Loucy (cell line): ENCODE data around the gene DRD1.
"Not testable (repeated sequence)": the region's sequence is repeated elsewhere in the genome, so short reads cannot be mapped to it uniquely, and the experiment has no call there.

Source experiments
- H2AFZ ChIP-seq: fragments of 200-600 bp; sonication (generic); 2 replicates; pipeline ENCODE4 v1.6.0; 2016; ENCODE audit warnings: antibody characterized with exemption, mild to moderate bottlenecking, low read length, moderate library complexity
- H3F3A ChIP-seq: fragments of 200-600 bp; 2 replicates; pipeline ENCODE4 v1.6.0; 2016; ENCODE audit warnings: antibody characterized with exemption, low read depth, mild to moderate bottlenecking
- H3K27me3 ChIP-seq: fragments of 200-600 bp; sonication (generic); 2 replicates; pipeline ENCODE4 v1.6.1; 2014; ENCODE audit warnings: low read length, mild to moderate bottlenecking; ENCODE audit not compliant: insufficient read depth, poor library complexity, severe bottlenecking
- H3K36me3 ChIP-seq: fragments of 200-600 bp; sonication (generic); 2 replicates; pipeline ENCODE4 v1.6.1; 2016; ENCODE audit warnings: low read length; ENCODE audit not compliant: insufficient read depth
- H3K4me1 ChIP-seq: fragments of 200-600 bp; sonication (generic); 2 replicates; pipeline ENCODE4 v1.5.1; 2014; ENCODE audit warnings: low read length, mild to moderate bottlenecking; ENCODE audit not compliant: insufficient read depth, poor library complexity, severe bottlenecking
- H3K4me2 ChIP-seq: fragments of 200-600 bp; sonication (generic); 2 replicates; pipeline ENCODE4 v1.6.0; 2014; ENCODE audit warnings: antibody characterized with exemption, low read length, low read depth, mild to moderate bottlenecking; ENCODE audit not compliant: poor library complexity, severe bottlenecking
- H3K4me3 ChIP-seq: fragments of 200-600 bp; sonication (generic); 2 replicates; pipeline ENCODE4 v1.5.1; 2014; ENCODE audit warnings: low read length, mild to moderate bottlenecking, mixed read lengths; ENCODE audit not compliant: poor library complexity, severe bottlenecking
- H3K79me2 ChIP-seq: fragments of 200-600 bp; sonication (generic); 2 replicates; pipeline ENCODE4 v1.6.1; 2014; ENCODE audit warnings: low read length; ENCODE audit not compliant: insufficient read depth
- H3K9ac ChIP-seq: fragments of 200-600 bp; sonication (generic); 2 replicates; pipeline ENCODE4 v1.6.0; 2014; ENCODE audit warnings: mild to moderate bottlenecking, low read depth, low read length, moderate library complexity; ENCODE audit not compliant: poor library complexity, severe bottlenecking
- H3K9me2 ChIP-seq: fragments of 200-600 bp; sonication (generic); replicated peaks from 2 replicates; pipeline ENCODE4 v1.6.1; 2016; ENCODE audit warnings: low read depth, low read length, mixed read lengths
- H3K9me3 ChIP-seq: fragments of 200-600 bp; sonication (generic); 2 replicates; pipeline ENCODE4 v1.6.1; 2014; ENCODE audit warnings: mild to moderate bottlenecking, antibody characterized with exemption, low read length, low read depth; ENCODE audit not compliant: insufficient read depth
- H4K20me1 ChIP-seq: fragments of 200-600 bp; sonication (generic); 2 replicates; pipeline ENCODE4 v1.6.0; 2014; ENCODE audit warnings: antibody characterized with exemption, low read length, mild to moderate bottlenecking; ENCODE audit not compliant: insufficient read depth, poor library complexity, severe bottlenecking
- EZH2phosphoT487 ChIP-seq: fragments of 200-600 bp; IDR thresholded peaks from 2 replicates; pipeline ENCODE4 v1.6.1; 2018; ENCODE audit warnings: antibody characterized with exemption, mild to moderate bottlenecking, moderate library complexity, borderline replicate concordance
- TF ChIP-seq, protein P1 (sequence below): fragments of 200-600 bp; sonication (generic); conservative IDR thresholded peaks from 2 replicates; pipeline ENCODE4 v1.5.1; 2014; ENCODE audit warnings: mild to moderate bottlenecking, antibody characterized with exemption, low read length

The DRD1 gene

GRCh38 chr5:175457466-175457865 lies 13.5 kb upstream of the DRD1 start:
- H3K4me2 ChIP-seq = no peak overlapping the region
- no peak overlapping the region for H3K4me3 ChIP-seq
- H3K9me2 ChIP-seq = no peaks in the 10 kb centered on the region
- TF ChIP-seq, protein P1, sequence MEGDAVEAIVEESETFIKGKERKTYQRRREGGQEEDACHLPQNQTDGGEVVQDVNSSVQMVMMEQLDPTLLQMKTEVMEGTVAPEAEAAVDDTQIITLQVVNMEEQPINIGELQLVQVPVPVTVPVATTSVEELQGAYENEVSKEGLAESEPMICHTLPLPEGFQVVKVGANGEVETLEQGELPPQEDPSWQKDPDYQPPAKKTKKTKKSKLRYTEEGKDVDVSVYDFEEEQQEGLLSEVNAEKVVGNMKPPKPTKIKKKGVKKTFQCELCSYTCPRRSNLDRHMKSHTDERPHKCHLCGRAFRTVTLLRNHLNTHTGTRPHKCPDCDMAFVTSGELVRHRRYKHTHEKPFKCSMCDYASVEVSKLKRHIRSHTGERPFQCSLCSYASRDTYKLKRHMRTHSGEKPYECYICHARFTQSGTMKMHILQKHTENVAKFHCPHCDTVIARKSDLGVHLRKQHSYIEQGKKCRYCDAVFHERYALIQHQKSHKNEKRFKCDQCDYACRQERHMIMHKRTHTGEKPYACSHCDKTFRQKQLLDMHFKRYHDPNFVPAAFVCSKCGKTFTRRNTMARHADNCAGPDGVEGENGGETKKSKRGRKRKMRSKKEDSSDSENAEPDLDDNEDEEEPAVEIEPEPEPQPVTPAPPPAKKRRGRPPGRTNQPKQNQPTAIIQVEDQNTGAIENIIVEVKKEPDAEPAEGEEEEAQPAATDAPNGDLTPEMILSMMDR = peak; percentile 18; the same call in 1 of the 2 replicates
- TF ChIP-seq EZH2phosphoT487 = no peak
- H3K79me2 ChIP-seq = no peaks in the 10 kb centered on the region
- no peaks in the 10 kb centered on the region for H4K20me1 ChIP-seq
- no peaks in the 10 kb centered on the region for H3K4me1 ChIP-seq
- H3K36me3 ChIP-seq = no peaks in the 10 kb centered on the region
- H3K9me3 ChIP-seq = no peaks in the 10 kb centered on the region
- no peak overlapping the region for H2AFZ ChIP-seq
- no peaks in the 10 kb centered on the region for H3K27me3 ChIP-seq
- H3K9ac ChIP-seq = no peak overlapping the region
- H3F3A ChIP-seq = no peaks in the 10 kb centered on the region

- H3K4me2 ChIP-seq = no peak overlapping the region
- no peak overlapping the region for H3K4me3 ChIP-seq
- no peaks in the 10 kb centered on the region for H4K20me1 ChIP-seq
- no peaks in the 10 kb centered on the region for H3K27me3 ChIP-seq
- H3K9me2 ChIP-seq = no peaks in the 10 kb centered on the region
- no peak overlapping the region for H2AFZ ChIP-seq
- H3K79me2 ChIP-seq = no peaks in the 10 kb centered on the region
- H3F3A ChIP-seq = no peaks in the 10 kb centered on the region
- no peaks in the 10 kb centered on the region for H3K9me3 ChIP-seq
- no peaks in the 10 kb centered on the region for H3K36me3 ChIP-seq
- H3K9ac ChIP-seq = no peak overlapping the region
- H3K4me1 ChIP-seq = no peaks in the 10 kb centered on the region
- TF ChIP-seq, protein P1 = no peak
- TF ChIP-seq EZH2phosphoT487 = no peak
Observed at GRCh38 chr5:175456105-175456742, 12.2 kb upstream of the DRD1 start.

GRCh38 chr5:175454338-175454737 lies 10.4 kb upstream of the DRD1 start:
- H3K4me3 ChIP-seq, H3K9me3 ChIP-seq, H3K4me1 ChIP-seq, H3K9me2 ChIP-seq, H2AFZ ChIP-seq, H3K27me3 ChIP-seq, H3F3A ChIP-seq, H3K79me2 ChIP-seq, H3K4me2 ChIP-seq, H3K36me3 ChIP-seq, H4K20me1 ChIP-seq, H3K9ac ChIP-seq: not testable (repeated sequence)

DNA sequence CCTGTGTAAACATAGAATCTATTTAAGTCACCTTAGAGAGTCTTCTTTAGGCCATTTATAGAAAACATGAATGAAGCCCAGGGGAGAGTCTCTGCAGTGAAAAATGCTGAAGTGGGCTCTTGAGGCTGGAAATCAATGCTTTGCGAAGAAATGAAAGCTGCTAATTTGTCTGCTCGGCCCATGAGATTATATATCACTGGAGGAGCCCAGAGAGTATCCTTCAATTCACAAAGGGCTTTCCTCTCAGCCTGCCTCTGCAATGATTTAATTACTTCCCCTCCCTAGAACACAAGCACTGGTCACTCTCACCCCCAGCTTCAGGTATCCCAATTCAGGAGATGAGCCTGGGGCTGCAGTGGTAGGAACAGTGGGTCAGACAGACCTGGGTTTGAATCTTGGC lies 8.2 kb upstream of the DRD1 start:
- Histone ChIP-seq H3K4me2 (no peak overlapping the region), H3K9me3 (no peaks in the 10 kb centered on the region), H2AFZ (no peak overlapping the region), H3K36me3 (no peaks in the 10 kb centered on the region), H3K4me1 (no peaks in the 10 kb centered on the region), H3K4me3 (no peak overlapping the region), H3K79me2 (no peaks in the 10 kb centered on the region), H4K20me1 (no peaks in the 10 kb centered on the region), H3K9ac (no peak overlapping the region), H3K27me3 (no peaks in the 10 kb centered on the region), H3K9me2 (no peaks in the 10 kb centered on the region), H3F3A (no peaks in the 10 kb centered on the region)
- TF ChIP-seq, protein P1 = no peak
- no peak for TF ChIP-seq EZH2phosphoT487
